Lung microvascular endothelial cell (primary cell): ENCODE results near the gene TNIP1. TPM values are rescaled to one million over a fixed set of nuclear protein-coding genes. Genes with fewer than 3 reads are reported as not detected.

Experiments
- DNase-seq, 2 donors: peaks; one replicate each; pipeline versions ENCODE4 v3.0.0 to v3.0.0-alpha.2; 2010; ENCODE audit warnings: low read depth in 2 of 2
- total RNA-seq: library from RNA; depleted of rRNA; stranded (reverse); fragments of >200 nt; gene quantifications from 2 replicates; pipeline ENCODE4 v1.2.1, GENCODE V29; 2014

Gene TNIP1
- total RNA-seq, 1 donor from 2014 or later: 77.6 TPM

- no peak for DNase-seq
Measured at GRCh38 chr5:151041577-151042268, 39.1 kb downstream of the TNIP1 start.

GRCh38 chr5:151040211-151040747 is 40.6 kb downstream of the TNIP1 start:
- peak in 1 of 2 donors; percentile 17 for DNase-seq

DNA sequence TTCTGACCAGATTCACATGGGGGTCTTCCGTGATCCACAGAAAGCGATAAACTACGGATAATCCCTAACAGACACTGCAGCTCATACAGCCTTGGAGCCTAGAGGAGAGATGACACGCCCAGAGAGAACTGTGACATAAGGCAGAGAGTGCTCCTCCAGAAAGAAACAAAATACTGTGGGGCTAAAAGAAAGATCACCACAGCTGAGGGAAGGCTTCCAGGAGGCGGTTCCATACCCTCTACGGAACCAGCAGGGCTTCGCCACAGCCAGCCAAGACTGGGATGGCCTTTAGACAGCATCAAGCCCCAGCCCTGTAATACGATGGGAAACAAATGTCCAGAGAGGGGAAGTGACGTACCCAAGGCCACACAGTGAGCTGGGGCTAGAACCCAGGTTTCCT is 41.2 kb downstream of the TNIP1 start:
- no peak for DNase-seq

- peak; percentile 21 to 71 for DNase-seq
Measured at GRCh38 chr5:151038801-151039238, 42.0 kb downstream of the TNIP1 start.

GRCh38 chr5:151038412-151038745 is 42.5 kb downstream of the TNIP1 start:
- no peak for DNase-seq

DNA sequence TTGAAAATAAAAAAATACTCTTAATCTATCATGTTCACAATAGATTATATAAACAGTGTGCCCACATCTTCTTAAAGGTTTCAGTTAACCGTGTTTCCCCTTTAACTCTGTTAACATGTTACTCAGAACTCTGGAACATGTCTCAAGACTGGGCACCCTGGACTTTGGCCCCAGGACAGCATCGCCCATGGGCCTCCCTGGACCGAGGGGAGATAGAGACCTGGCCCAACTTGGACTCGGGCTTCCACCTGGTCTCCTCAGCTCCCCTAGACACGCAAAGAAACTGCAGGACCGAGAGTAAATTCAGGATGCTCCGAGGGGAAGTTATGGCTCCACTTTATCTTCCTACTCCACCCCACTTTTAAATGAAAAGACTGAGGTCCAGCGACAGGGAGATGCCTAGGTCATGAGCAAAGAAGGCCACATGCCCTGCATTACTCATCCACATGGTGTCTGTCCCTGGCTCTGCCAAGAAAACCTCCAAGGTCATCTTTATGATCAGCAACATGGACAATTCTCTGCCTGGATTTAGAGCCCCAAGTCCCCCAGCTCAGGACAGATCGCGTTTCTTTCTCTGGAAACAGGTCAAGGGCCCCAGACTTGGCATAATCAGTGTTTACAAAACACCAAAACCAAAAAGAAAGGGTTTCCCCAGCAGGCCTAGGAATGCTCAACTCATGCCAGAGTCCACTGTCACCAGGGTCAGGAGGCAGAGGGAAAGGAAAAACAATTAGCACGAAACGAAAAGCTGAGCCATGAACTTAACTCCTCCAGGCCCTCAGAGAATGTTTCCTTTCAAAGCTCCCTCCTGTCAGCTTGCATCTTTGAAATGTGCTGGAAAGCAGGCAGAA is 43.0 kb downstream of the TNIP1 start:
- peak; percentile 76 to 85 for DNase-seq

DNA sequence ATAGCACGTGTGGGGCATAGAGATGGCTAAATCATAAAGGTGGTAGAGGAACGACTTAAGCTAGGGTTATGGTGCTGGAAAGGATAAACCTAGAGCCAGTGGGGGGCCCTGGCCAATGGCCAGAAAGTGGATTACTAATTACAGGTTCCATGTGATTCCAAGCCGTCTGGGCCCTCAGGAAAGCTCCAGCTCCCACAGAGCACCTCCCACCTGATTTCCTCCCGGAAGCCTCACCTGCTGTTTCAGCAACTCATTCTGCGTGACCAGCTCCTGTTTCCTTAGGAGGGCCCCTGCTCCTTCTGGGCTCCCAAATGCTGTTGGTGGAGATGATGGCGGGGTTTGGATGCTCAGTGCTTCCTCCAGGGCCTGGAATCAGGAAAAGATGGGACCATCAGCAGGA is 44.3 kb downstream of the TNIP1 start:
- no peak for DNase-seq

DNA sequence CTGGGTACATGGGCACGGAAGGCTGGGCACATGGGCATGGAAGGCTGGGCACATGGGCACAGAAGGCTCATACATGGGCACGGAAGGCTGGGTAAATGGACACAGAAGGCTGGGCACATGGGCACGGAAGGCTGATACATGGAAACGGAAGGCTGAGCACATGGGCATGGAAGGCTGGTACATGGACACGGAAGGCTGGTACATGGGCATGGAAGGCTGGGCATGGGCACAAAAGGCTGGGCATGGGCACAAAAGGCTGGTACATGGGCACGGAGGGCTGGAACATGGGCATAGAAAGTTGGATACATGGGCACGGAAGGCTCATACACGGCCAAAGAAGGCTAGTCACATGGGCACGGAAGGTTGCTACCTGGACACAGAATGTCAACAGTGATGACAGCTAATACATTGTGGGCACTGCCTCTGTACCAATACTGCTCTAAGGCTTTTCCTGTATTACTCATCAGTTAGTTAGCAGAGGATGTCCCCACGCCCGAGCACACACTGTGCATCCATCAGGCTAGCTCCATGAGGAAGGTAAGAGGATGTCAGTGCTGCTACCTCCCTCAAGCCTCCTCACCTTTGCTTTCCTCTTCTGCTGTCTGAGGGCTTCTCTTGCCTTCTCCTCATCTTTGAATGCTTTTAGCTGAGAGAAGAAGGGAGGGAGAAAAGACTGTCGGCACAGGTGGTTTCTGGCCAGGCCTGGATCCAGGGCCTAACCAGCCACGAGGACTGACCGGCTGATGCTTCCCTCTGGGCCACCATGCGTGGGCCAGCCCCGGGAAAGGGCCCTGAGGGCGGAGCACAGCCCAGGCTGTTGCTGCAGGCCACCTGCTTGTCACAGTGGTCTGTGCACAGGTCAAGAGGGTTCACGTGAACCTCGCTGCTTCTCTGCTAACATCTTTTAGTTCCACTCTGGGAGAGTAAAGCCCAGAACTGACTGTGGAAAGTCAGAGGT is 46.1 kb downstream of the TNIP1 start:
- DNase-seq: peak; percentile 34 to 45

GRCh38 chr5:151033217-151033934 is 47.5 kb downstream of the TNIP1 start:
- DNase-seq: no peak

DNA sequence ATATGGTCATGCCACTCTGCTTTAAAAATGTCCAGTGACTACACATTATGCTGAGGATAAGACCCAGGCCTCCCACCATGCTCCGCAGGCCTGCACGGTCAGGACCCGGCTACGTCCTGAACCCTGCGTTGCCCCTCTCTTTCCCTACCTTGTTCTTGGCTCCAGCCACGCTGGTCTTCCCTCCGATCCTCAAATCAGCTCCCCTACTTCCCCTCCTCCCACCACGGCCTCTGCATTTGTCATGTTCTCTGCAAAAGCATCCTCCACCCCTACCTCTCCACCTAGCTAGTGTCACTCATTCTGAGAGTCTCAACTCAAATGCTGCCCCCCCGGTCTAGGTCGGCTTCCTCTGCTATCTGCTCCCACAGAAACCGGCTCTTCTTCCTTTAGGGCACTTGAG is 49.3 kb downstream of the TNIP1 start:
- no peak for DNase-seq

- DNase-seq: peak in 1 of 2 donors; percentile 39
Measured at GRCh38 chr5:151030379-151030778, 50.5 kb downstream of the TNIP1 start.

DNA sequence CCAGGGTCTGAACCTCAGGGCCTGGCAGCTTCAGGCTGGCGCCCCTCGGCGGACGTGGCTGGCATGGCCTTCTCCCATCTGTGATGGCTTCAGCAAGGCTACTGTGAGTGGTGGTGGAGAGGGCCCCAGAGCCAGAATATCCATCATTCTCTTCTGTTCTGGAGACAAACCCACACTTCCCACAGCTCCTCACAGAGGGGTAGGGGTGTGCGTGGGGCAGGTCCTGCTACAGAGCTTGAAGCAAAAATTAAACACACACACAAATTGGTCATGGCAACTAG is 50.8 kb downstream of the TNIP1 start:
- DNase-seq: no peak

GRCh38 chr5:151029179-151030055 is 51.4 kb downstream of the TNIP1 start:
- DNase-seq: no peak

DNA sequence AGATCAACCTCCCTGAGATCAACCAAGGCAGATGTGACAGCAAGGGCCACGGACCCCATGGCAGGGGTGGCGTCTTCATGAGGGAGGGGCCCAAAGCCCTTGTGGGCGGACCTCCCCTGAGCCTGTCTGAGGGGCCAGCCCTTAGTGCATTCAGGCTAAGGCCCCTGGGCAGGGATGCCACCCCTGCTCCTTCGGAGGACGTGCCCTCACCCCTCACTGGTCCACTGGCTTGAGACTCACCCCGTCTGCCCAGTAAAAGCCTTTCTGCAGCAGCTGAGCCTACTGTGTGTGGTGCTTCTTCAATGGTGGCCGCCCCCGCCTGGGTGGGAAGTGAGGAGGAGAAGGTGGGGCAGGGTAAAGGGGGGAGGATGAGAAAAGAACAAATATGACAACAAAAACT is 52.1 kb downstream of the TNIP1 start:
- DNase-seq: no peak

DNA sequence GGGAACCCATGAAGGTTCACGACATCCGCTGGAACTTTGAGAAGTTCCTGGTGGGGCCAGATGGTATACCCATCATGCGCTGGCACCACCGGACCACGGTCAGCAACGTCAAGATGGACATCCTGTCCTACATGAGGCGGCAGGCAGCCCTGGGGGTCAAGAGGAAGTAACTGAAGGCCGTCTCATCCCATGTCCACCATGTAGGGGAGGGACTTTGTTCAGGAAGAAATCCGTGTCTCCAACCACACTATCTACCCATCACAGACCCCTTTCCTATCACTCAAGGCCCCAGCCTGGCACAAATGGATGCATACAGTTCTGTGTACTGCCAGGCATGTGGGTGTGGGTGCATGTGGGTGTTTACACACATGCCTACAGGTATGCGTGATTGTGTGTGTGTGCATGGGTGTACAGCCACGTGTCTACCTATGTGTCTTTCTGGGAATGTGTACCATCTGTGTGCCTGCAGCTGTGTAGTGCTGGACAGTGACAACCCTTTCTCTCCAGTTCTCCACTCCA is 52.8 kb downstream of the TNIP1 start:
- DNase-seq: no peak

GRCh38 chr5:151026679-151027078 is 54.2 kb downstream of the TNIP1 start:
- peak; percentile 22 to 66 for DNase-seq

- no peak for DNase-seq
Measured at GRCh38 chr5:151026088-151026487, 54.7 kb downstream of the TNIP1 start.

DNA sequence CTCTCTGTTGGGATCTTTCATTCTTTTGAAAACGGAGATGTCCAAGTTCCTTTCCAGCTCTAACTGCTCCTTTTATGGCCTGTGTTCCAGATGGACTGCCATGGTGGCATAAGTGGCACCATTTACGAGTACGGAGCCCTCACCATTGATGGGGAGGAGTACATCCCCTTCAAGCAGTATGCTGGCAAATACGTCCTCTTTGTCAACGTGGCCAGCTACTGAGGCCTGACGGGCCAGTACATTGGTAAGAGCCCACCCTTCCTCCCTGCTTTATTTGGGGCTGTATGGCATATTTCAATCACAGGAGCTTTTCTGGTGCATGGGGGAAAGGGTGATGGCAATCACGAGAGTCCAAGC is 55.6 kb downstream of the TNIP1 start:
- DNase-seq: no peak

DNA sequence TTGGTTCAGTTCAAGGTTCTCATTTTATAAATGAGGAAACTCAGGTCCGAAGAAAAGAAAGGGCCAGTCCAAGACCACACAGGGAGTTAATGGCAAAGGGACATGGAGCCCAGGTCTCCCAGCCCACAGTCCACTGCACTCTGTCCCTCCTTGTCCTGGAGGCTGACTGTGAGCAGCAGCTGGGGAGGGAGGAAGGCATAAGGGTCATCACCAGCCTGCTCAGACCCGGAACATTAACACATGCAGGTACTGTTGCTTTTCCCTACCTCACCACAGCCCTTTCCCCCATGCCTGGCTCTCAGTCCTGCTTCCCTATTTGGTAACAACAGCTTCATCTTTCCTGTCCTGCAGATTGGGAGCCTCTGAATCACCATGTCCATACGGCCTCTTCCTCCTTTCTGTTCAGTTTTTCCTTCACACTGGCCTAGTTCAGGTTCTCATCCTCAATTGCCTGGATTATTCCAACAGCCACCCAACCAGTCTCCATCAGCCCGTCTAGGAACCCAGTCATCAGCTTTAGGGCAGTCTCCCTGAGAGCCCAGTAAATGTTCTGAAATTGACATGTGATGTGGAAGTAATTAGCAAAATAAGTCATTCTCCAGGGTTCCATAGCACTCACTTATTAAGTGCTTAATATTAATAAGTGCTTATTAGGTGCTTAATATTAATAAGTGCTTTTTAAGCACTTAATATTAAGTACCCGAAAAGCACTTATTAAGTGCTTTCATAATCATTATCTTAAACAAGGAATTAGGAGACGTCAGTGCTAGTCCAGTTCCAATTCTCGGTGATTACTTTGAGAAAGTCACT is 56.2 kb downstream of the TNIP1 start:
- peak in 1 of 2 donors; percentile 40 for DNase-seq
